Ectodermal cell (in vitro differentiated cells): ENCODE results near the gene DEDD2.

Experiments used
- H3K27ac ChIP-seq: 2 replicates; pipeline ENCODE4 v1.7.0; 2013; ENCODE audit warnings: mild to moderate bottlenecking, low read depth, low read length; ENCODE audit not compliant: insufficient read depth, poor library complexity, severe bottlenecking
- H3K27me3 ChIP-seq: 2 replicates; pipeline ENCODE4 v1.7.0; 2013; ENCODE audit warnings: mild to moderate bottlenecking, low read length; ENCODE audit not compliant: insufficient read depth, control insufficient read depth, poor library complexity, severe bottlenecking
- H3K36me3 ChIP-seq: one replicate; pipeline ENCODE4 v1.7.0; 2013; ENCODE audit warnings: low read length; ENCODE audit not compliant: control insufficient read depth, insufficient read depth
- H3K4me1 ChIP-seq: one replicate; pipeline ENCODE4 v1.7.0; 2013; ENCODE audit warnings: low read length; ENCODE audit not compliant: control insufficient read depth, insufficient read depth
- H3K4me3 ChIP-seq: 2 replicates; pipeline ENCODE4 v1.7.0; 2013; ENCODE audit warnings: low read depth, low read length, control low read depth; ENCODE audit not compliant: insufficient read depth
- H3K9me3 ChIP-seq: 2 replicates; pipeline ENCODE4 v1.7.0; 2013; ENCODE audit warnings: mild to moderate bottlenecking, low read length, moderate library complexity; ENCODE audit not compliant: control insufficient read depth
- WGBS, 2 experiments: methylation state at CpG; one replicate each; pipeline ENCODE4 v1.1.7; 2013; ENCODE audit warnings: missing lambda C conversion rate in 2 of 2; 5-methylcytosine and 5-hydroxymethylcytosine counted together

Gene DEDD2

DNA sequence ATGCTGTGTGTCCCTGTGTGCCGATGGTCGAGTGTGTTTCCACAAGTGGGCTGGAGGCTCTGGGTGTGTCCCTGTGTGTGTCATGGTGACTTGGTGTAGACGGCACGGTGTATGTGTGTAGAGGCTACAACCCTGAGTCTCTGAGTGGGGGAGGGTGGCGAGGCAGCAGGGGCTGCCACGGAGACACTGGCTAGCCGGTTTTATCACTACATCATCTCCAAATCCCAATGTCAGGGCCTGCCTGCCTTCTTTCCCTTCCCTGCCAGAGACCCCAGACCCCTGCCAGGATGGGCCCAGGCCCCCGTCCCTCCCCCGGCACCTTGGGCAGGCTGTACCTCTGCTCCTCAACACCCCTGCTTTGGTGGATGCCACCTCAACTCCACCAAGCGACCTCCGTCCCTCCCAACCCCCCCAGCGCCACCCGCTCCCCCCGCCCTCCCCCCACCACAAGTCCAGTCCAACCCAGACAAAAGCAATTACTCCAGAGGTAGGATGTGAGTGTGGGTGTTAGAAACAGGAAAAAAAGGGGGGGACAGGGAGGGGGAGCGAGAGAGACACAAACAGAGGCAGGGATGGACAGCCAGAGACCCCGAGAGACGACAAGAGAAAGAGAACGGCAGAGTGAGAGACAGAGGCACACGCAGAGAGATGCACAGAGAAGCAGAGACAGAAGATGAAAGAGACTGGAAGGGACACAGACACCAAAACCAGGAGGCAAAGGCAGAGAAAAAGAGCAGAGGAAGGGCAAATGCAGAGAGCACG, 63.6 kb downstream of the DEDD2 start:
- H3K36me3 ChIP-seq: no peaks in the 10 kb centered on the region
- H3K9me3 ChIP-seq: no peaks in the 10 kb centered on the region
- H3K4me3 ChIP-seq: no peak overlapping the region
- no peak overlapping the region for H3K27ac ChIP-seq
- WGBS, 2 experiments: 85 to 87% methylated on average over 15 to 16 of the region's 20 CpGs
- H3K4me1 ChIP-seq: peaks cover 33% of the 10 kb centered on the region
- peaks cover 13% of the 10 kb centered on the region for H3K27me3 ChIP-seq

DNA sequence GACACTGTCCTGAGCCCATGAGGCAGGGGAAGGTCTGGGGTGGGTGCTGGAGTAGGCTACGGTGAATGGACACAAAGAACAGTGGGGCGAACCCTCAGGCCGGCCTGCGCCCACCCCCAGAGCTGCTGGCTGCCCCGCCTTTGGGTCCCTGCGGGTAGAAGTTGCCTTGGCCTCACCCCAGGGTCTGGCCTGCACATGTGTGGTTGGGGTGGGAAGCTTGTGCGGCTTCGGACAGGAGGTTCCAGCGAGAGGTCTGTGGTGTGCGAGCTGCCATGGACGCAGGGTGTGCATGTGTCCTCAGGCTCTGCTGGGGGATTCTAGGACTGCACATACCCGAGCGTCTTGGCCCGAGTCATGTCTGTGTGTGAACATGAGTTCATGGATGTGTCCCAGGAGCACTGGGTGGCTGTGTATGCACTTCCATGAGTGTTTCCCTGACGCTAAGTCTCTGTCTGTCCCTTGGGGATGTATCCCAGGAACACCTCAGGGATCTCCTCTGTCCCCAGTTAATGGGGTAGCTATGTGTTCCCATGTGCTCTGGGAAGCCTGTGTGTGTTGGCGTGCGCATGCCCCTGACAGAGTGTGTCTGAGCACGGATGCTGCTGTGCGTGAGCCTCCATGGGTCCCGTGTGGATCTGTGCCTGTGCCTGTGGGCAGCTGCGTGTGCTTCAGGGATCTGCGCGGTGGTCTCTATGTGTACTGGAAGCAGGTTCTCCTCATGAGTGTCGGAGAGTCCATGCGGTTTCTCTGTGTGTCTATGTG, 64.4 kb downstream of the DEDD2 start:
- Histone ChIP-seq H3K27me3 (peaks cover 13% of the 10 kb centered on the region), H3K27ac (no peak overlapping the region), H3K9me3 (no peaks in the 10 kb centered on the region), H3K4me3 (no peak overlapping the region), H3K36me3 (no peaks in the 10 kb centered on the region), H3K4me1 (peaks cover 33% of the 10 kb centered on the region)
- WGBS, 2 experiments: 93 to 95% methylated on average over 25 of the region's 25 CpGs

DNA sequence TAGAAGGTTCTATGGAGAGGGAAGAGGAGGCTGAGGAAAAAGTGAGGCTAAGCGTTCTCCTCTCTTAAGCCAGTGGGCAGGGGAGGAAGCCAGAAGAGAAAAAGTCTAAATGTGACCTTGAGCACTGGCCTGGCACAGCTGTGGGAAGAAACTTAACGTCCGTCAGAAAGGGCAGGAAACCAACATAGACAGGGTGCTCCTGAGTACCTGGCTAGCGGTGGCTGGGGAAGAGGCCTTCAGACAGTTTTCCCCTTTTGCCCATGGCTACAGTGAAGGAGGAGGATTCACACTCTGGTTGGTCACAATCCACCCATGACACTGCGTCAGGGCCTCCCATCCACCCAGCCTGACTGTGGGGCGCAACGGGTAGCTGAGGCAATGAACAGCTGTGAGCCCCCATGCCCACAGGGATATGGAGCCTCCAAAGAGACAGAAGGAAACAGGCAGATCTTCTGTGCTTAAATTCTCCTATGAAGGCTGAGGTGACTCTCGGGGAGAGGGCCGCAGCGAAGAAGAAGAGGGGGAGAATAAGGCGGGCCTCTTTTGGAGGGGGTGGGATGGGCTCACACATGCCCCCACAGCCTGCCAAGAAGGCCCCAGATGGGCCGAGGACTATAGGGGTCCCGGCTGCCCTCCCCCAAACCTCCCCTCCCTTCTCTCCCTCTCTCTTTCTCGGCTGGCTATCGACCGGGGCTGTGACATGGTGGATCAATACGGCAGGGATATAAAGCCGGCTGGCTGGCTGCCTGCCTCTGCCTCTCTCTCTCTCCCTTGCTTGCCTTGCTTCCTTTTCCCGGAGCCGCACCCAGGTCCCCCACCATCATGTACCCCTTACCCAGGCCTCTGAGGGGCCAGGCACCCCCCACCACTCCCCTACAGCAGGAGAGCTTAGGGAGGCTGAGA, 65.4 kb downstream of the DEDD2 start:
- no peaks in the 10 kb centered on the region for H3K9me3 ChIP-seq
- H3K4me3 ChIP-seq: no peak overlapping the region
- peaks cover 22% of the 10 kb centered on the region for H3K27me3 ChIP-seq
- no peak overlapping the region for H3K27ac ChIP-seq
- peaks cover 33% of the 10 kb centered on the region for H3K4me1 ChIP-seq
- no peaks in the 10 kb centered on the region for H3K36me3 ChIP-seq
- WGBS, 2 experiments: 83 to 89% methylated on average over 20 of the region's 20 CpGs

DNA sequence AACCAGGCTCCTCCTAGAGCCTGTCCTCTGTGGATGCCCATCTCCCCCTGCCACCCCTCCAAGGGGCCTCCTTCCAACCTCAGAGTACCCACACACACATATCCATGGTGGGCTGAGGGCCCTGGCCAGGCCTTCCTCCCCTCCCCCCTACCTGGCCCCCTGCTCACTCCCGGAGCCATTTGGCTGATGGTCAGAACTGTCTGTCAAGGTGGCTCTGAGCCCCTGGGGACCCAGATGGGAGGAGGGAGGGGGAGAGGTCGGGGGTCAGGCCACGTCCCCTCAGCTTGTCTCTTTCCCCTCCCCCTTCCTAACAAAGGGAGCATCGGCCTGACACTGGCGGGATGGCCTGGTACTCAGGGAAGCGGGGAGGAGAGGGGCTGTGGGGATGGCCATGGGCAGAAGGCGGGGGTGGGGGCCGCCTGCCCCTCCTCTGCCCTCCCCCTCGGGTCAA, 66.5 kb downstream of the DEDD2 start:
- 15 to 22% methylated on average over 8 of the region's 9 CpGs for WGBS, 2 experiments
- peaks cover 30% of the 10 kb centered on the region for H3K27me3 ChIP-seq
- H3K4me1 ChIP-seq: peaks cover 28% of the 10 kb centered on the region

DNA sequence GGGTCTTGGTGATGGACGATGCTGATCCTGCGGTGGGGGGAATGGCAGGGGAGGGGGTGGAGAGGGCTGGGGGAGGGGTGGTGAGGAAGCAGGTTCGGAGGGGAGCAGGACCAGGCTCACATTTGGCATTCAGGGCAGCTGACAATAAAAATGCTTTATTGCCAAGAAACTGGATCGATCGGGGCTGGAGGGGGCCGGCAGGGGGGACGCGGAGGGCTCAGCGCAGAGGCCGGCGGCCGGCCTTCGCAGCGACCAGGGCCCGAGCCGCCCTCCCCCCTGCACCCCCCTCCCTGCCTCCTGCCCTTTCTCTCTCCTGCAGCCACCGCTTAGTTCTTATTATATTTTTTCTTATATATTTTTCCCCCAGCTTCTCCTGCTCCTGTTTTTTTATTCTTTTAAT, 67.1 kb downstream of the DEDD2 start:
- WGBS, 2 experiments: 17 to 27% methylated on average over 9 to 16 of the region's 17 CpGs
- Histone ChIP-seq H3K9me3 (no peaks in the 10 kb centered on the region), H3K4me3 (no peak overlapping the region), H3K27ac (no peak overlapping the region), H3K27me3 (peaks cover 30% of the 10 kb centered on the region), H3K4me1 (peaks cover 23% of the 10 kb centered on the region), H3K36me3 (no peaks in the 10 kb centered on the region)

More for the DNA sequence above, 66.5 kb downstream of the DEDD2 start:
- H3K4me3 ChIP-seq: no peak overlapping the region
- no peaks in the 10 kb centered on the region for H3K9me3 ChIP-seq
- H3K27ac ChIP-seq: no peak overlapping the region
- H3K36me3 ChIP-seq: no peaks in the 10 kb centered on the region

DNA sequence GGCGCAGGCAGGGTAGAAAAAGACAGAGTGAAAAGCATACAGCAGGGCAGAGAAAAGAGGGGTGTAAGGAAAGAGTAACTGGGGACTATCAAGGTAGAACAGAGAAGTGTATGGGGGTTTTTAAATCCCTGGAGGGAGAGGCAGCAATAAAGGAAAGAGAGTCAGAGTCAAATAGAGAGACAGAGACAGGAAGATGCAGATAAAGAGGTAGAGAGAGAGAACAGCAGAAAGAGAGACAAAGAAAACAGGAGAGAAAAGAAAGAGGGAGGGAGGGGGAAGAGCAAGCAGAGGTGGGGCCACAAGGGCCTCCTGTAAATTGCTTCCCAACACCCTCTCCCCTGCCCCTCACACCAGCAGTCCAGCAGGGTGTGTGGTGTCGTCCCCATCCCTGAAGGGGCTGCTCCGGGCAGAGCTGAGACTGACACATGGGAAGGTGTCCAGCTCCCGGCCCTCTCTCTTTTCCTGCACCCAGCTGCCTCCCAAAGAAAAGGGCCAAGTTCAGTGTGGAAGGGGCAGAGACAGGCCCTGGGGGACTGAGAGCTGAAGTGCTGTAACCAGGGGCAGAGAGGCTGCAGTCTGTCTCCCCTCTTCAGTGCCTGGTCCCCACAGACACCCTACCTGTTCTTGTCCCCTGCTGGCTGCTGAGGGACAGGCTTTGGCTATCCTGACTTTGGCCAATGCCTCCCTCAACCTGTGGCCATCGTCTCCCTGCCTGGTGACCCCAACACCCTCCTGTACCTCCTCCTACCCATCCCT, 67.9 kb downstream of the DEDD2 start:
- no peak overlapping the region for H3K4me3 ChIP-seq
- peaks cover 31% of the 10 kb centered on the region for H3K27me3 ChIP-seq
- no peaks in the 10 kb centered on the region for H3K9me3 ChIP-seq
- no peak overlapping the region for H3K27ac ChIP-seq
- no peaks in the 10 kb centered on the region for H3K36me3 ChIP-seq
- 46 to 52% methylated on average over 5 of the region's 5 CpGs for WGBS, 2 experiments
- H3K4me1 ChIP-seq: peaks cover 19% of the 10 kb centered on the region
